Stomach (tissue), 9 donors: ENCODE results near the gene TFF3. TPM values are rescaled to one million over a fixed set of nuclear protein-coding genes. Genes with fewer than 3 reads are reported as not detected.
A peak's percentile ranks its signal among the peaks of the same experiment; 100 is the strongest.

ENCODE experiments used
- DNase-seq, 2 donors: peaks; one replicate each; pipeline versions ENCODE4 v3.0.0 to v3.0.0-alpha.2; 2013 to 2019
- H3K27ac ChIP-seq, 5 donors: fragments of 200-600 bp in 4 of 5; sonication (generic) in 4 of 5; one replicate each; pipeline ENCODE4 v1.5.1; 2013 to 2019; ENCODE audit warnings: mild to moderate bottlenecking in 1 of 5, moderate library complexity in 1 of 5
- H3K27me3 ChIP-seq, 3 donors: fragments of 200-600 bp; sonication (generic); one replicate each; pipeline ENCODE4 v1.5.1; 2017 to 2019; ENCODE audit warnings: mixed run types in 1 of 3
- H3K36me3 ChIP-seq, 4 donors: fragments of 200-600 bp; sonication (generic); 1 replicate in 3 of 4; 2 replicates in 1 of 4; pipeline ENCODE4 v1.5.1; 2016 to 2019
- H3K4me1 ChIP-seq, 4 donors: fragments of 200-600 bp; sonication (generic); one replicate each; pipeline ENCODE4 v1.5.1; 2016 to 2019
- H3K4me3 ChIP-seq, 4 donors: fragments of 200-600 bp; sonication (generic) in 3 of 4; one replicate each; pipeline ENCODE4 v1.5.1; 2016 to 2019; ENCODE audit warnings: mild to moderate bottlenecking in 1 of 4
- H3K9me3 ChIP-seq, 4 donors: fragments of 200-600 bp; sonication (generic); one replicate each; pipeline ENCODE4 v1.5.1; 2016 to 2019
- CTCF ChIP-seq, 7 experiments: fragments of 450-650 bp in 4 of 7; fragments of 200-600 bp in 3 of 7; sonication (generic) in 3 of 7; IDR thresholded peaks; one replicate each; pipeline ENCODE4 v1.5.1; 2016 to 2019; ENCODE audit warnings: antibody characterized with exemption in 7 of 7, control low read depth in 2 of 7, mild to moderate bottlenecking in 1 of 7
- EP300 ChIP-seq: sonication (generic); formaldehyde crosslinking; IDR thresholded peaks from one replicate; pipeline ENCODE4 v1.6.1; 2017; ENCODE audit warnings: antibody characterized with exemption
- POLR2A ChIP-seq, 4 donors: fragments of 450-650 bp; IDR thresholded peaks; one replicate each; pipeline ENCODE4 v1.6.1; 2016; ENCODE audit warnings: antibody characterized with exemption in 4 of 4, control low read depth in 2 of 4, mild to moderate bottlenecking in 1 of 4, moderate library complexity in 1 of 4
- POLR2AphosphoS5 ChIP-seq, 3 donors: sonication (generic); formaldehyde crosslinking; IDR thresholded peaks; one replicate each; pipeline ENCODE4 v1.6.1; 2016; ENCODE audit warnings: antibody characterized with exemption in 3 of 3
- WGBS, 5 donors: extraction: QIAGEN DNeasy Blood & Tissue Kit in 3 of 5; methylation state at CpG; one replicate each; pipeline versions ENCODE4 v1.1.5 to v1.1.7; 2013 to 2018; 5-methylcytosine and 5-hydroxymethylcytosine counted together
- intact Hi-C: fragments of 100-400 bp; cut with DNase I; formaldehyde crosslinking; loops from one replicate; pipeline ENCODE4 v1.15.1; 2023; ENCODE audit warnings: low total_unique reads
- polyA plus RNA-seq, 3 donors: library from polyadenylated mRNA; stranded (reverse); fragments of 200-250 nt; gene quantifications; one replicate each; pipeline ENCODE4 v1.2.3, GENCODE V29; 2013
- total RNA-seq, 5 donors: library from RNA; depleted of rRNA; stranded (reverse); fragments of >200 nt; gene quantifications; one replicate each; pipeline versions ENCODE4 v1.1.0 to v1.2.3, GENCODE V29; 2014 to 2016
- donor health status: healthy with polysubstance abuse.
- donor health status: Bipolar disorder and iron deficiency.
- donor health status: healthy.

The TFF3 gene
- total and polyA plus RNA-seq, 8 donors: 2.0 to 488 (median 27.3) TPM

DNA sequence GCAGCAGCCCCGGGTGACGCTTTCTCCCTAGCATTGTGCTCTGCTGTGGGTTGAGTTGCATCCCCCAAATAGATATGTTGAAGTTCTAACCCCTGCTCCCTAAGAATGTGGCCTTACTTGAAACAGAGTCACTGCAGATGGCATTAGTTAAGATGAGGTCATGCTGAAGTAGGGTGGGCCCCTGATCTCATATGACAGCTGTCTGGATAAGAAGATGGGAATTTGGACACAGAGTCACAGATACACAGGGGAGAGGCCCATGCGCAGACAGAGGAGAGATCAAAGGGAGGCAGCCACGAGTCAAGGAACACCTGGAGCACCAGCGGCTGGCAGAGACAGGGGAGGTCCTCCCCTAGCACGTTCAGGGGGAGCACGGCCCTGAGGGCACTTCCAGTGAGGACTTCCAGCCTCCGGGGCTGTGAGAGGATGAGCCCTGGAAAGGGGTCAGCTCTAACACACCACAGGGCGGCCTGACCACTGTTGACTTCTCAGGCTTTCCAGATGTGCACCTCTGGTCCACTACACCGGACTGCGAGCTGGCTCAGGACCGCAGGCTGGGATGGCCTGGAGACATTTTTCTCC lies 49.9 kb downstream of the TFF3 start:
- 83 to 87% (median 85%) methylated on average over 12 of the region's 12 CpGs for WGBS, 5 donors
- H3K4me1 ChIP-seq: peaks cover 8 to 53% (median 32%) of the 10 kb centered on the region in 4 donors
- no peak for TF ChIP-seq POLR2AphosphoS5 (IDR thresholded peaks at IDR 0.05)
- no peak for TF ChIP-seq POLR2A (IDR thresholded peaks at IDR 0.05)
- no peaks in the 10 kb centered on the region for H3K27me3 ChIP-seq
- no peak overlapping the region for H3K4me3 ChIP-seq
- intact Hi-C loops: no loop called here
- H3K27ac ChIP-seq: no peak overlapping the region
- no peak for DNase-seq
- H3K36me3 ChIP-seq: no peaks in the 10 kb centered on the region
- H3K9me3 ChIP-seq: no peaks in the 10 kb centered on the region

DNA sequence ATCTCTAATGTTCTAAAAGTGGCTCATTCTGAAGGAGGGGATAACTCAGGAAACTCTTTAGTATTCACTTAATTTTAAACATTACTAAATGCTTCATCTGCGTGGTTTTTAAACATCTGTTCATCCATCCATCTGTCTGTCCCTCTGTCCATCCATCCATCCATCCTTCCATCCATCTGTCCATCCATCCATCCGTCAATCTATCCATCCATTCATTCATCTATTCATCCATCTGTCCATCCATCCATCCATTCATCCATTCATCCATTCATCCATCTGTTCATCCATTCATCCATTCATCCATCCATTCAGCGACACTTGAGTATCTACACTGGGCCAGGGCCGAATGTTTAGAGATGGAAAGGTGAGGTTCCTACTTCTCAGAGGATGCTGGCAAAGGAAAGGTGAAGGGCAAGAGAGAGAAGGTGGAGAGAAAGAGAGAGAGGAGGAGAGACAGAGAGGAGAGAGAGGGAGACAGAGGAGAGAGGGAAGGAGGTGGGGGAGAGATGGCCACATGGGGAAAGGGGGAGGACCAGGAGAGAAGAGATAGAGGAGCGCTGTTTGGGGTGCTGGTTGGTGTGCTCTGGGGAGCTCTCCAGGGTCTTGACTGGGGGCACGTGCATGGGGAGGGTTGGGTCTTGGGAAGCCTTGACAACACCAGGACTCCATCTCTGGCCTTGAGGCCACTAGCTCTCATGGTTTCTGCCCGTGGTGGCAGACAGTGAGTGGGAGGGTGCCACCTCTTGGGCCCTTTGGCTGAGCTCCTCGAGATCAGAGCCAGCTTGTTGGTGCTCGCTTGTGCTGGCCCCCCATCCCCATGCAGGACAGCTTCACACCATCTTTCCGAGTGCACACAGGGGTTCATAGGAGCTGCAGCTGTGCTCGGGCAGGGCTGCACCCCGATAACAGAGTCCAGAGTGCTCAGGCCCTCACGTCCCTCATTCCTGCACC lies 50.7 kb downstream of the TFF3 start:
- no peaks in the 10 kb centered on the region for H3K27me3 ChIP-seq
- H3K36me3 ChIP-seq: no peaks in the 10 kb centered on the region
- DNase-seq: no peak
- intact Hi-C loops: no loop called here
- H3K9me3 ChIP-seq: no peaks in the 10 kb centered on the region
- TF ChIP-seq POLR2AphosphoS5 (IDR thresholded peaks at IDR 0.05) (no peak), CTCF (IDR thresholded peaks at IDR 0.05) (no peak), EP300 (no peak), POLR2A (IDR thresholded peaks at IDR 0.05) (no peak)
- no peak overlapping the region for H3K4me3 ChIP-seq
- H3K27ac ChIP-seq: peak overlapping the region in 3 of 5 donors; percentile 64 to 65 (median 64)
- WGBS, 5 donors: 78 to 89% (median 81%) methylated on average over 9 to 13 of the region's 13 CpGs
- H3K4me1 ChIP-seq: peaks cover 8 to 57% (median 32%) of the 10 kb centered on the region in 4 donors

- TF ChIP-seq EP300 (no peak), POLR2AphosphoS5 (IDR thresholded peaks at IDR 0.05) (peak; percentile 28 to 37 (median 35))
- intact Hi-C loops: no loop called here
- H3K4me1 ChIP-seq: peaks cover 8 to 57% (median 36%) of the 10 kb centered on the region in 4 donors
- WGBS, 5 donors: 64 to 81% (median 76%) methylated on average over 17 to 18 of the region's 18 CpGs
- no peaks in the 10 kb centered on the region for H3K9me3 ChIP-seq
- H3K27me3 ChIP-seq: no peaks in the 10 kb centered on the region
- H3K27ac ChIP-seq: peak overlapping the region in 4 of 5 donors; percentile 35 to 65 (median 64)
- DNase-seq: peak in 1 of 2 donors; percentile 54
- no peak overlapping the region for H3K4me3 ChIP-seq
- no peaks in the 10 kb centered on the region for H3K36me3 ChIP-seq
Observed at GRCh38 chr21:42263591-42264131, 51.5 kb downstream of the TFF3 start.

DNA sequence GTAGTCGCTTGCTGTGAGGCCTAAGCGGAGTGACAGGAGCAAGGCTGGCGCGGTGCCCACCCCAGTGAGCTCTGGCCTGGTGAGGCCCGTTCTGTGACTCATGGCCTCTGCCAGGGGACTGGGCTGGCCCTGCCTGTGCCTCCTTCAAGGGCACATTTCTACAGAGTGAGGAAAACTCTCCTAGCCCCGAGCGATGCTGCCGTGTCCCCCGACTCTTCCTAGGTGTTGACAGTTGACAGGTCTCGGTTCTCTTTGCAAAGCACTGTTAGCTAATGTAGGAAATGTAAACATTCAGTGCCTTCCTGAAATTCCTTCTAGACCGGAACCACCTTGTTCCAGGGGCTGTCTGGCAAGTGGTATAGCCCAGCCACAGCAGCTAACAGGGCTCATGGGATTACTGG lies 52.4 kb downstream of the TFF3 start:
- Histone ChIP-seq H3K4me1 (peaks cover 8 to 53% (median 37%) of the 10 kb centered on the region in 4 donors), H3K36me3 (no peaks in the 10 kb centered on the region), H3K4me3 (no peak overlapping the region), H3K27me3 (no peaks in the 10 kb centered on the region), H3K27ac (peak overlapping the region in 4 of 5 donors; percentile 35 to 65 (median 64)), H3K9me3 (no peaks in the 10 kb centered on the region)
- no peak for TF ChIP-seq CTCF (IDR thresholded peaks at IDR 0.05)
- TF ChIP-seq POLR2AphosphoS5 (IDR thresholded peaks at IDR 0.05): peak in 1 of 3 donors; percentile 28
- WGBS, 5 donors: 24 to 41% (median 28%) methylated on average over 8 to 11 of the region's 11 CpGs
- DNase-seq: peak; percentile 78 to 88
- intact Hi-C loops: no loop called here

GRCh38 chr21:42261829-42262200 lies 53.4 kb downstream of the TFF3 start:
- intact Hi-C loops: no loop called here
- peaks cover 8 to 56% (median 39%) of the 10 kb centered on the region in 4 donors for H3K4me1 ChIP-seq
- 56 to 83% (median 72%) methylated on average over 3 to 7 of the region's 7 CpGs for WGBS, 5 donors
- H3K9me3 ChIP-seq: no peaks in the 10 kb centered on the region
- H3K27ac ChIP-seq: peak overlapping the region in 2 of 5 donors; percentile 64
- H3K36me3 ChIP-seq: no peaks in the 10 kb centered on the region
- no peak overlapping the region for H3K4me3 ChIP-seq
- no peak for DNase-seq
- TF ChIP-seq POLR2AphosphoS5 (IDR thresholded peaks at IDR 0.05) (no peak), POLR2A (IDR thresholded peaks at IDR 0.05) (no peak), CTCF (IDR thresholded peaks at IDR 0.05) (no peak), EP300 (no peak)
- no peaks in the 10 kb centered on the region for H3K27me3 ChIP-seq
